ENCODE results near the gene MINK1. TPM values are rescaled to one million over a fixed set of nuclear protein-coding genes. Genes with fewer than 3 reads are reported as not detected.

MINK1 gene
- total and polyA plus RNA-seq, 2 of the 13 experiments (the other 11 are each of a cell fraction or from before 2014, with no cell fraction given): 17.2 to 63.9 TPM

DNA sequence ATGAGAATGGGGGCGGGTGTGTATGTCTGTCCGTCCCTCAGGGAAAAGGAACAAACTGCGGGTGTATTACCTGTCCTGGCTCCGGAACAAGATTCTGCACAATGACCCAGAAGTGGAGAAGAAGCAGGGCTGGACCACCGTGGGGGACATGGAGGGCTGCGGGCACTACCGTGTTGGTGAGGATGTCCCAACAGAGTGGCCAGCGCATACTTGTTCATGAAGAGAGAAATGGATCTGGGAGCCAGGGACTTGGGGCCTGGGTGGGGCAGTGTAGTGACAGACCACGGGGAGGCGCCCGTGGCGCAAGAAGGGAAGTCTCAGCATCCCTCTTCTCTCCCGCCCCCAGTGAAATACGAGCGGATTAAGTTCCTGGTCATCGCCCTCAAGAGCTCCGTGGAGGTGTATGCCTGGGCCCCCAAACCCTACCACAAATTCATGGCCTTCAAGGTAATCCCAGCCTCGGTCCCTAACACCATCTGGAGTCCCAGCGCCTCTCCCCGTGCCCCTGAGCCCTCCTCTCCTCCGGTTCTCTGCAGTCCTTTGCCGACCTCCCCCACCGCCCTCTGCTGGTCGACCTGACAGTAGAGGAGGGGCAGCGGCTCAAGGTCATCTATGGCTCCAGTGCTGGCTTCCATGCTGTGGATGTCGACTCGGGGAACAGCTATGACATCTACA is 62.7 kb downstream of the MINK1 start:
- 91% methylated on average over 25 of the region's 27 CpGs for WGBS (ENCODE audit: low lambda C conversion rate)
- intact Hi-C loops (cut with micrococcal nuclease; ENCODE audit: unreplicated experiment): no loop called here
- Histone ChIP-seq H3K4me3 (replicated peaks in 1 of 3; ENCODE audit: insufficient read depth in 1 of 3, low read depth in 2 of 3, low read length in 3 of 3) (no peak overlapping the region), H3K79me2 (ENCODE audit: insufficient read depth, low read length) (no peaks in the 10 kb centered on the region), H3K9ac (ENCODE audit: insufficient read depth, low read depth, low read length) (no peak overlapping the region), H3K27me3 (ENCODE audit: control insufficient read depth in 1 of 2, insufficient read depth in 2 of 2, low read length in 2 of 2) (no peaks in the 10 kb centered on the region), H3K4me1 (ENCODE audit: insufficient read depth, low read length) (no peaks in the 10 kb centered on the region), H3K9me3 (ENCODE audit: low read length) (no peaks in the 10 kb centered on the region), H4K20me1 (ENCODE audit: insufficient read depth, low read length) (no peaks in the 10 kb centered on the region), H2AFZ (ENCODE audit: low read length) (no peak overlapping the region), H3K4me2 (ENCODE audit: low read depth, low read length) (no peak overlapping the region), H3K27ac (ENCODE audit: extremely low read length, insufficient read depth, low read length) (no peak overlapping the region), H3K36me3 (replicated peaks in 1 of 2; ENCODE audit: control insufficient read depth in 1 of 2, insufficient read depth in 2 of 2, low read length in 2 of 2) (peaks cover 33 to 62% of the 10 kb centered on the region in 2 experiments; a peak in 4 of 5 replicates)
- FAIRE-seq: no peak
- no peak for DNase-seq (ENCODE audit: low spot score)
- ChIA-PET CTCF (ENCODE audit: low intra/inter-chr PET ratio, low total read pairs) (no interaction called here), POLR2A (no interaction called here)
- in situ Hi-C loops (cut with HindIII; ENCODE audit: extremely low pct_ligation_motif_present, low pct_unique_long_range_greater_than_20kb): loop anchor here (10.0 kb wide), 1 partner anchor 341 kb away; the partner anchor contains the start of gene MYBBP1A
- BruUV-seq (replicated peaks): TSS peak; percentile 54
- ATAC-seq: peak; percentile 28
- TF ChIP-seq RCOR2 (CRISPR knock-in tag; IDR thresholded peaks at IDR 0.05) (no peak), ZNF451 (CRISPR knock-in tag; IDR thresholded peaks at IDR 0.05) (no peak), ZMAT3 (CRISPR knock-in tag; conservative IDR thresholded peaks at IDR 0.05) (no peak), TRIM22 (IDR thresholded peaks at IDR 0.05) (no peak), ZNF563 (CRISPR knock-in tag; IDR thresholded peaks at IDR 0.05) (no peak), ZNF510 (CRISPR knock-in tag; IDR thresholded peaks at IDR 0.05; ENCODE audit: low read depth) (no peak), TFDP1 (CRISPR knock-in tag; IDR thresholded peaks at IDR 0.05; ENCODE audit: borderline replicate concordance) (no peak), RBM22 (optimal IDR thresholded peaks at IDR 0.05; ENCODE audit: low read length) (no peak), ZNF770 (CRISPR knock-in tag; IDR thresholded peaks at IDR 0.05) (no peak), ZBTB43 (CRISPR knock-in tag; conservative IDR thresholded peaks at IDR 0.05) (no peak), ZBTB38 (CRISPR knock-in tag; IDR thresholded peaks at IDR 0.05) (peak; percentile 47; the same call in 1 of the 2 replicates)
- TF ChIP-seq, protein P1, sequence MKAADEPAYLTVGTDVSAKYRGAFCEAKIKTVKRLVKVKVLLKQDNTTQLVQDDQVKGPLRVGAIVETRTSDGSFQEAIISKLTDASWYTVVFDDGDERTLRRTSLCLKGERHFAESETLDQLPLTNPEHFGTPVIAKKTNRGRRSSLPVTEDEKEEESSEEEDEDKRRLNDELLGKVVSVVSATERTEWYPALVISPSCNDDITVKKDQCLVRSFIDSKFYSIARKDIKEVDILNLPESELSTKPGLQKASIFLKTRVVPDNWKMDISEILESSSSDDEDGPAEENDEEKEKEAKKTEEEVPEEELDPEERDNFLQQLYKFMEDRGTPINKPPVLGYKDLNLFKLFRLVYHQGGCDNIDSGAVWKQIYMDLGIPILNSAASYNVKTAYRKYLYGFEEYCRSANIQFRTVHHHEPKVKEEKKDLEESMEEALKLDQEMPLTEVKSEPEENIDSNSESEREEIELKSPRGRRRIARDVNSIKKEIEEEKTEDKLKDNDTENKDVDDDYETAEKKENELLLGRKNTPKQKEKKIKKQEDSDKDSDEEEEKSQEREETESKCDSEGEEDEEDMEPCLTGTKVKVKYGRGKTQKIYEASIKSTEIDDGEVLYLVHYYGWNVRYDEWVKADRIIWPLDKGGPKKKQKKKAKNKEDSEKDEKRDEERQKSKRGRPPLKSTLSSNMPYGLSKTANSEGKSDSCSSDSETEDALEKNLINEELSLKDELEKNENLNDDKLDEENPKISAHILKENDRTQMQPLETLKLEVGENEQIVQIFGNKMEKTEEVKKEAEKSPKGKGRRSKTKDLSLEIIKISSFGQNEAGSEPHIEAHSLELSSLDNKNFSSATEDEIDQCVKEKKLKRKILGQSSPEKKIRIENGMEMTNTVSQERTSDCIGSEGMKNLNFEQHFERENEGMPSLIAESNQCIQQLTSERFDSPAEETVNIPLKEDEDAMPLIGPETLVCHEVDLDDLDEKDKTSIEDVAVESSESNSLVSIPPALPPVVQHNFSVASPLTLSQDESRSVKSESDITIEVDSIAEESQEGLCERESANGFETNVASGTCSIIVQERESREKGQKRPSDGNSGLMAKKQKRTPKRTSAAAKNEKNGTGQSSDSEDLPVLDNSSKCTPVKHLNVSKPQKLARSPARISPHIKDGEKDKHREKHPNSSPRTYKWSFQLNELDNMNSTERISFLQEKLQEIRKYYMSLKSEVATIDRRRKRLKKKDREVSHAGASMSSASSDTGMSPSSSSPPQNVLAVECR (CRISPR knock-in tag; IDR thresholded peaks at IDR 0.05; ENCODE audit: borderline replicate concordance): 0 out of 2 replicates have a peak, but pooled peaks have one; percentile 20
